Measurements from ENCODE around the gene PRKG2. TPM values are rescaled to one million over a fixed set of nuclear protein-coding genes. Genes with fewer than 3 reads are reported as not detected.

PRKG2 gene
- total RNA-seq, 1 experiment from 2014 or later = not detected

- ChIA-PET POLR2A (ENCODE audit: low non-redundant PET) (no interaction called here), CTCF (no interaction called here)
- Histone ChIP-seq H3K4me3 (ENCODE audit: low read depth, low read length, poor library complexity, severe bottlenecking) (no peak overlapping the region), H3K27ac (ENCODE audit: low read depth, low read length, poor library complexity, severe bottlenecking) (no peak overlapping the region), H3K4me1 (ENCODE audit: insufficient read depth, low read length, poor library complexity, severe bottlenecking) (no peaks in the 10 kb centered on the region), H3K9me3 (ENCODE audit: low read depth, low read length, poor library complexity, severe bottlenecking) (no peaks in the 10 kb centered on the region), H3K27me3 (replicated peaks; ENCODE audit: insufficient read depth, low read depth, low read length, poor library complexity) (no peaks in the 10 kb centered on the region), H3K36me3 (ENCODE audit: insufficient read depth, low read length, poor library complexity, severe bottlenecking) (no peaks in the 10 kb centered on the region)
- no peak for DNase-seq (ENCODE audit: low spot score)
- intact Hi-C loops (cut with micrococcal nuclease; ENCODE audit: unreplicated experiment) = no loop called here
- TF ChIP-seq EZH2 (IDR thresholded peaks at IDR 0.05; ENCODE audit: borderline replicate concordance, low read depth, low read length, poor library complexity, severe bottlenecking) = no peak
- TF ChIP-seq, protein P1, sequence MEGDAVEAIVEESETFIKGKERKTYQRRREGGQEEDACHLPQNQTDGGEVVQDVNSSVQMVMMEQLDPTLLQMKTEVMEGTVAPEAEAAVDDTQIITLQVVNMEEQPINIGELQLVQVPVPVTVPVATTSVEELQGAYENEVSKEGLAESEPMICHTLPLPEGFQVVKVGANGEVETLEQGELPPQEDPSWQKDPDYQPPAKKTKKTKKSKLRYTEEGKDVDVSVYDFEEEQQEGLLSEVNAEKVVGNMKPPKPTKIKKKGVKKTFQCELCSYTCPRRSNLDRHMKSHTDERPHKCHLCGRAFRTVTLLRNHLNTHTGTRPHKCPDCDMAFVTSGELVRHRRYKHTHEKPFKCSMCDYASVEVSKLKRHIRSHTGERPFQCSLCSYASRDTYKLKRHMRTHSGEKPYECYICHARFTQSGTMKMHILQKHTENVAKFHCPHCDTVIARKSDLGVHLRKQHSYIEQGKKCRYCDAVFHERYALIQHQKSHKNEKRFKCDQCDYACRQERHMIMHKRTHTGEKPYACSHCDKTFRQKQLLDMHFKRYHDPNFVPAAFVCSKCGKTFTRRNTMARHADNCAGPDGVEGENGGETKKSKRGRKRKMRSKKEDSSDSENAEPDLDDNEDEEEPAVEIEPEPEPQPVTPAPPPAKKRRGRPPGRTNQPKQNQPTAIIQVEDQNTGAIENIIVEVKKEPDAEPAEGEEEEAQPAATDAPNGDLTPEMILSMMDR (conservative IDR thresholded peaks at IDR 0.05; ENCODE audit: low read depth, low read length) = no peak
- no TSS peak for BruUV-seq (replicated peaks)
Observed at GRCh38 chr4:81116566-81116965, 98.5 kb downstream of the PRKG2 start.

DNA sequence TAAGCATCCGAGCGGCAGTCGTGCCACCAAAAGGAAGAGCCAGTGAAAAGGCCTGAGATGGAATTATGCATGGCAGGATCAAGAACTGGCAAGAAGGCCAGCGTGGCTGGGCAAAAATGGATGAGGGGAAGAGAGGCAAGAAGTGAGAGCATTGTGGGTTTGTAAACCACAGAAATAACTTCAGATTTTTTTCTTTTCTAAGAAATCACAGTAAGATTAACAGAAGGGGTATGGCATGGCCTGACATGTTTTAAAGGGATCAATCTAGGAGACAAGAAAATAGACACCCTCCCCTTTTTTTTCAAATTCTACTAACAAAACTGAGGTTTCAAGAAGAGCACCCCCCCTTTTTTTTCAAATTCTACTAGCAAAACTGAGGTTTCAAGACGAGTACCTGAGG is 102.0 kb downstream of the PRKG2 start:
- BruUV-seq (replicated peaks) = no TSS peak
- ChIA-PET CTCF (no interaction called here), POLR2A (ENCODE audit: low non-redundant PET) (no interaction called here)
- no peak for TF ChIP-seq EZH2 (IDR thresholded peaks at IDR 0.05; ENCODE audit: borderline replicate concordance, low read depth, low read length, poor library complexity, severe bottlenecking)
- TF ChIP-seq, protein P1 (conservative IDR thresholded peaks at IDR 0.05; ENCODE audit: low read depth, low read length) = no peak
- no peak overlapping the region for H3K27ac ChIP-seq (ENCODE audit: low read depth, low read length, poor library complexity, severe bottlenecking)
- H3K4me1 ChIP-seq (ENCODE audit: insufficient read depth, low read length, poor library complexity, severe bottlenecking) = no peaks in the 10 kb centered on the region
- H3K27me3 ChIP-seq (replicated peaks; ENCODE audit: insufficient read depth, low read depth, low read length, poor library complexity) = no peaks in the 10 kb centered on the region
- intact Hi-C loops (cut with micrococcal nuclease; ENCODE audit: unreplicated experiment) = no loop called here
- no peaks in the 10 kb centered on the region for H3K36me3 ChIP-seq (ENCODE audit: insufficient read depth, low read length, poor library complexity, severe bottlenecking)
- H3K4me3 ChIP-seq (ENCODE audit: low read depth, low read length, poor library complexity, severe bottlenecking) = no peak overlapping the region
- no peaks in the 10 kb centered on the region for H3K9me3 ChIP-seq (ENCODE audit: low read depth, low read length, poor library complexity, severe bottlenecking)
- no peak for DNase-seq (ENCODE audit: low spot score)

DNA sequence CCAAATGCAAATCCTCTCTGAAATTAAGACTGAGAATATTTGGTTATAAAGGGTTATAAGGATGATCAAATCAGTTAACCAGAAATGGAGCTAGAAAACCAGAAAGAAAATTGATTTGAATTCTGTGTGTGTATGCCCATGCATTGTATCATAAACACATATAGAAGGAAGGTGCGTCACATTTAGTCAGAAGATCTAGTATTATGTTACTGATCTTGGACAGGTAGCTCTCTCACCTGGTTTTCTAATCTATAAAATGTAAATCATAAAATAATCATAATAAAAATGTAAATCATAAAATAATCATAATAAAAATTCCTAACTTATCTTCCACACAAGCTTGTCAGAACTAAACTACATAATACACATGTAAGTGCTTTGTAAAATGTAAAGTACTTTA is 105.7 kb downstream of the PRKG2 start:
- intact Hi-C loops (cut with micrococcal nuclease; ENCODE audit: unreplicated experiment) = no loop called here
- BruUV-seq (replicated peaks) = no TSS peak
- no peak overlapping the region for H3K27ac ChIP-seq (ENCODE audit: low read depth, low read length, poor library complexity, severe bottlenecking)
- H3K4me3 ChIP-seq (ENCODE audit: low read depth, low read length, poor library complexity, severe bottlenecking) = no peak overlapping the region
- no peaks in the 10 kb centered on the region for H3K27me3 ChIP-seq (replicated peaks; ENCODE audit: insufficient read depth, low read depth, low read length, poor library complexity)
- no peak for DNase-seq (ENCODE audit: low spot score)
- H3K9me3 ChIP-seq (ENCODE audit: low read depth, low read length, poor library complexity, severe bottlenecking) = no peaks in the 10 kb centered on the region
- no peaks in the 10 kb centered on the region for H3K36me3 ChIP-seq (ENCODE audit: insufficient read depth, low read length, poor library complexity, severe bottlenecking)
- ChIA-PET CTCF (no interaction called here), POLR2A (ENCODE audit: low non-redundant PET) (no interaction called here)
- H3K4me1 ChIP-seq (ENCODE audit: insufficient read depth, low read length, poor library complexity, severe bottlenecking) = no peaks in the 10 kb centered on the region
- TF ChIP-seq, protein P1 (conservative IDR thresholded peaks at IDR 0.05; ENCODE audit: low read depth, low read length) = no peak
- TF ChIP-seq EZH2 (IDR thresholded peaks at IDR 0.05; ENCODE audit: borderline replicate concordance, low read depth, low read length, poor library complexity, severe bottlenecking) = no peak

Measured in A673 (cell line).